Activated naive CD8-positive, alpha-beta T cell treated with anti-CD3 and anti-CD28 coated beads, Interleukin-2, amount 50 U/mL, for 16 hours (primary cell): Measurements from ENCODE around the gene REXO4.

ENCODE experiments used
- DNase-seq: peaks from one replicate; pipeline ENCODE4 v3.0.0-alpha.2; 2020; ENCODE audit warnings: low read depth, low spot score

REXO4 gene

DNA sequence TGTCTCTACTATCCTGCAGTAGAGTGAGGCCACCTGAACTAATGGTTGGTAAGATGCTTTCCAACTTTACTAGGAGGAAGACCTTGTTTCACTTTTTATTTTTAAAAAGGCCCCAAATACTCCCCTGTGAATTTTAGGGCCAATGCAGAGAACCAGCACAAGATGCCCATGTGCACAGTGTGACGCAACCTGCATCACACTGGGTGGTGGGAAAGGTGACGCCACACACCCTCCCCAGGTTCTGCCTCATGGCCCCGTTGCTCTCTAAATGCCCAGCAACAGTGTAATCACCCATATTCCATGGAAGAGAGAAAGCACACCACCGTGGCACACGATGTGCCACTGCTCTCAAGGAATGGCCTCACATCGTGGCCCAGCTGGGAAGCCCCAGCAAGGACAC, 48.4 kb downstream of the REXO4 start:
- DNase-seq = no peak

- DNase-seq = no peak
Observed at GRCh38 chr9:133368249-133368881, 49.4 kb downstream of the REXO4 start.

DNA sequence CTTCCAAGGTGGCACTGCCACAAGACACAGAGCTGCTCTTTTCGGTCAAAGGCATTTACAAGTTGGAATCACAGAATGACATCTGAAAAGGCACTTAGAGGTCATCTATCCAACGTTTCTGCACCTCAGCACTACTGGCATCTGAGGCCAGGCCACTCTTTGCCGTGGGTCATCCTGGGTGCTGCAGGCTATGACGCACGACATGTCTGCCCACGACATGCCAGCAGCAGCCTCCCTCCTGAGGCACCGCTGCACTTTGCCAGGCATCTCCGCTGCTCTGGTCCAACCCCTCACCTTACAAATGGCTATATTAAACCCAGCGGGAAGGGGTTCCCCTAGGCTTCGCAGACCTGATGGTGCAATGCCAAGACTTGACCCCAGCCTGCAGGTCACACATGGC, 50.0 kb downstream of the REXO4 start:
- DNase-seq = no peak

DNA sequence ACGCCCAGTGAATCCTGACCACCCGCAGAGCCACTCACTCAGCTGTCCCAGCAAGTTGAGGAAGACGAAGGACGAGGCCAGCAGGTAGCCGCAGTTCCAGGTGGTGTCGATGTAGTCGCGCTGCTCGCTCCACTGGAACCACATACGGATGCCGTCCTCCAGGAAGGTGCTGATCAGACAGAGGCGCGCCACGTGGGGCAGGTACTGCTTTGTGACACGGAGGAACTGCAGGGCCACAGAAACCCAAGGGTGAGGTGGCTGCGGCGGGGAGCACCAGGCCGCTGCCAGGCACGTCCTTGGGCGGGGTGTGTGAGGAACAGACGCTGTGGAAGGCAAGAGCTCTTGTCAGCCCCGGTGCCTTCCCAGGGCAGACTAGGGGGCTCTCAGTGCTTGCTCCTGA, 50.6 kb downstream of the REXO4 start:
- DNase-seq = no peak

GRCh38 chr9:133366435-133366834, 51.4 kb downstream of the REXO4 start:
- no peak for DNase-seq

GRCh38 chr9:133362359-133363044, 55.3 kb downstream of the REXO4 start:
- no peak for DNase-seq

DNA sequence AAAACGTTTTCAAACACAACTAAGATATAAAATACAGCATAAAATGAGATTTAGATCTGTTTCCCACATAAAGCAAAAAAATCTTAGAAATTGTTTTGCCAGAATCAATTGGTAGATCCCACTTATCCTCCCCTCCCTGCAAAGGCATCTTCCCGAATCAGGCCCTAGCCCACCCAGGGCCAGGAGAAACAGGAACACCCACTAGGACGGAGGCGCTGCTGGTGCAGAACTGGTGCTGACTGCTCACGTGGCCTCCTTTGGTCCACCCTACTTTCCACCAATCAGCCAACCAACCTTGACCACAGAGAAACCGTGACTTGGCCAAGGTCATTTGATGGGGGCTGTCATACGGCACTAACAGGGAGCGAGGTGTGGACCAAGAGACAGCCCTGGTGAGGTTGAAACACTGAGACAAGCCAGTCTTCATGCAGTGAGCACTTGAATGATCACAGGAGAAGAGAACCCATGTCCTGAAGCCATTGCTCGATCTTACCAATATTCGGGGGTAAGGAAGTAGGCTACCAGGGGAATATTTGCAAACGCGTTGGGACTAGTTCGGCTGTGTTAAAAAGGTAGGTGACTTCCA, 56.2 kb downstream of the REXO4 start:
- DNase-seq = no peak

- DNase-seq = no peak
Observed at GRCh38 chr9:133360400-133361393, 57.1 kb downstream of the REXO4 start.

DNA sequence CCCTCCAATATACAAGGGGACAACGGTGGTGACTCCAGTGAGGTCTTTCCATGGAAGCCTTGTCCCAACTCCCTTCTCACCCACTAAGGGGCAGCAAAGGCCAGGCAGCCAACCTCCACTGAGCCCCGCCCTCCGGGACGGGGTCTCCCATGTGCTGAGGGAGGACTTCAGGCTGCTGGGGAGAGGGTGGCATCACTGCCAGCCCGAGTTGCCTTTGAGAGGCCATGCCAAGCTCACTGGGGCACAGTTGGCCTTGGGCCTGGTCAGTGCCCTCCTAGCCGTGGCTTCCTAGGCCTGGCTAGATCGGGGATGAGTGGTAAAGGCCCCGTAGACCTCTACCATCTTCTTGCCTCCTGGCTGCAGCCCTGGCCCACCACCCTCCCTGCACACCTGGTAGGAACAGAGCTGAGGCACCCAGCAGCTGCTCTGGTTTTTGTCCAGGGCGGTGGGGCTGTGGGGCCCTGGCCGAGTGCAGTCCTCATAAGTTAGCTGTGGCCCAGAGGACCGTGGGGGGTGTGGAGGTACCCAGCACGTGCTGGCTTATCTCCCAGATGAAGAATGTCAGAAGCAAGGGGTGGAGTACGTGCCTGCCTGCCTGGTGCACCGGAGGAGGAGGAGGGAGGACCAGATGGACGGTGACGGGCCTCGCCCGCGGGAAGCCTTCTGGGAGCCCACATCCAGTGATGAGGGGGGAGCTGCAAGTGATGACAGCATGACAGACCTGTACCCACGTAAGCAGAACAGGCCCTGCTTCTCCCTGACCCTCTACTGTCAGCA, 58.2 kb downstream of the REXO4 start:
- no peak for DNase-seq

DNA sequence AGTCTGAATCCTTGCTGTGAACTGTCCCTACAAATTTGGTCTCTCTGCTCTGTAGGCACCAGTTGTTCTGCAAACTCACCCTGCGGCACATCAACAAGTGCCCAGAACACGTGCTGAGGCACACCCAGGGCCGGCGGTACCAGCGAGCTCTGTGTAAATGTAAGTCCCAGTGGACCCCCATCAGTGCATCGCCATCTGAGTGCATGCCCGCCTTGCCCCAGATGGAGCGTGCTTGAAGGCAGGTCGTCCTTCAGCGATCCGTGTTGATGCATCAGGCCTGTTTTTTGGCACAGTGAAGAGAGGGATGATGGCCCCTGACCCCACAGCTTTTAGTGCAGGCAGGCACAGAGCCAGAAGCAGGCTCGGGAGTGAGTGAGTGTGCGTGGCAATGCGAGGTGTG, 60.2 kb downstream of the REXO4 start:
- DNase-seq = no peak

DNA sequence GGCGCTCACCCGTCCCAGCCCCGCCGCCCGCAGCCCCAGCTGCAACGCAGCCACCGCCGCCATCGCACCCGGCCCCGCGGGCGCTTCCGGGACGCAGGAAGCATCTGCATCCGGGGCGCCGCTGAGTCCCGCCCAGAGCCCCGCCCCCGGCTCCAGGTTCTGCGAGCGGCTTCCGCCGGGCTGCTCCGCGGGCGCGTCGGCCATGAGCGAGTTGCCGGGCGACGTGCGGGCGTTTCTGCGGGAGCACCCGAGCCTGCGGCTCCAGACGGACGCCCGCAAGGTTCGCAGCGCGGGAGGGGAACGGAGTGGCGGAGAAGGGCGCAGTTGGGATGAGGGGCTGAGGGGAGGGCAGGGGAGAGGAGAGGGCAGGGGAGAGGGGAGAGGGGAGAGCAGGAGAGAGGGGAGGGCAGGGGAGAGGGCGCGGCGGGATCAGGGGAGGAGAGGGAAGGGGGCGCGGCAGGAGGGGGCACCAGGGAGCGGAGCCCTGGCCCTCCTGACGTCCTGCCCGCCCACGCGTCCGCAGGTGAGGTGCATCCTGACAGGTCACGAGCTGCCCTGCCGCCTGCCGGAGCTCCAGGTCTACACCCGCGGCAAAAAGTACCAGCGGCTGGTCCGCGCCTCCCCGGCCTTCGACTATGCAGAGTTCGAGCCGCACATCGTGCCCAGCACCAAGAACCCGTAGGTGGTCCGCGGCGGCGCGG, 61.3 kb downstream of the REXO4 start, which contains the start of the genes SURF1 and SURF2:
Gene SURF1 (minus strand): TSS at position 97 of the 701 bp plus-strand sequence. CDS start 34 bp downstream, at position 63.
Gene SURF2 (plus strand): TSS at position 160 of the 701 bp plus-strand sequence. CDS start 43 bp downstream, at position 203.
- peak; percentile 81 for DNase-seq
